AG10803 (cell line): Measurements from ENCODE around the gene NT5M.

ENCODE experiments used
- DNase-seq: peaks from one replicate; pipeline ENCODE4 v3.0.0; 2010; ENCODE audit warnings: low read depth
- H3K4me3 ChIP-seq: 2 replicates; pipeline ENCODE4 v1.5.1; 2011; ENCODE audit warnings: mild to moderate bottlenecking, low read length, control low read depth
- CTCF ChIP-seq: conservative IDR thresholded peaks from 2 replicates; pipeline ENCODE4 v1.5.1; 2011; ENCODE audit warnings: mild to moderate bottlenecking, low read length, control low read depth, inconsistent platforms

Gene NT5M

DNA sequence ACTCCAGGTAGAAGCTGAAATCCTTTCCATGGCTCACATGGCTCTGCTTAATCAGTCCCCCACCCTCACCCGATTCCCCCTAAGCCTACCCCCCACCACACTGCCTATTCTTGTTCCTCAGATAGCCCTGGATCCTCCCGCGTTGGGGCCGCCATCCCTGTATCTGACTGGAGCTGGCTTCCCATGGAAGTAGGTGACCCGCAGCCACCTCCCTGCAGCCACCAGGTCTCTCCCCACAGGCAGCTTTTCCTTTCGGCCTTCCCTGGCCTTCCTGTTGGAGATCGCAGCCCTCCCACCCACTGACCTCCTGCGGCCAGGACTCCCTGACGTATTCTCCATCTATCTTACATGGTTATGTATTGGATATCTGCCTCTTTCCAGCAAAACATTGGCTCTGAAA lies 91.3 kb downstream of the NT5M start:
- no peak overlapping the region for H3K4me3 ChIP-seq
- no peak for TF ChIP-seq CTCF
- no peak for DNase-seq

- no peak overlapping the region for H3K4me3 ChIP-seq
- DNase-seq: no peak
- TF ChIP-seq CTCF: no peak
Observed at GRCh38 chr17:17395246-17395802, 92.2 kb downstream of the NT5M start.

- no peak for TF ChIP-seq CTCF
- no peak overlapping the region for H3K4me3 ChIP-seq
- no peak for DNase-seq
Observed at GRCh38 chr17:17395885-17396284, 92.7 kb downstream of the NT5M start.
